ENCODE measurements around the gene KHSRP.
A peak's percentile ranks its signal among the peaks of the same experiment; 100 is the strongest.

Gene KHSRP

GRCh38 chr19:6465663-6466062 is 41.1 kb upstream of the KHSRP start:
- Histone ChIP-seq H3K4me3 (ENCODE audit: insufficient read length, low read depth) (no peak overlapping the region), H3K36me3 (ENCODE audit: insufficient read depth, insufficient read length, low read length) (no peaks in the 10 kb centered on the region), H3K4me1 (ENCODE audit: insufficient read depth, insufficient read length) (peaks cover 9% of the 10 kb centered on the region), H3K9ac (ENCODE audit: insufficient read length, low read depth) (no peak overlapping the region), H3K27me3 (ENCODE audit: insufficient read depth, insufficient read length) (peaks cover 42% of the 10 kb centered on the region), H3K9me3 (ENCODE audit: insufficient read depth, low read length) (no peaks in the 10 kb centered on the region)
- no peak for DNase-seq (ENCODE audit: low read depth, low spot score)
- TF ChIP-seq ZNF274 (IDR thresholded peaks at IDR 0.05; ENCODE audit: low read depth, low read length) (no peak), SUZ12 (IDR thresholded peaks at IDR 0.05; ENCODE audit: extremely low read depth, insufficient read depth, insufficient read length) (no peak)

DNA sequence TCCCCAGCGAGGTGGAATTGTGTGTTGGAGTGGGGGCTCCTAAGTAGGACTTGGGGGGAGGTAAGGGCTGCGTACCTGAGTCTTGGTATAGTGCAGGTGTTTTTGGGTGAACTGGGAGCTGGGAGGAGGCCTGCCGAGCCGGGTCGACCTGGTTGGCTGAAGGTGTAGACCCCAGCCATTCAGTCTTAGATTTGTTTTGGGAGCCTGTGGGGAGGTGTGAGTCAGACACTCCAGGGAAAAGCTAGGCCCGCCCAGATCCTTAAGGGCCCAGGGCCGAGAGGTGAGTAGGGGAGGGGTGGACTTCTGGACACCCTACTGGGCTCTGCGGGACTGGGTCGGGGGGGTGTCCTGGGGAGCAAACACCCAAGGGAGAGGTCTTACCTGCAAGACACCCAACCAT is 40.4 kb upstream of the KHSRP start:
- DNase-seq (ENCODE audit: low read depth, low spot score) = no peak
- H3K9ac ChIP-seq (ENCODE audit: insufficient read length, low read depth) = no peak overlapping the region
- H3K4me1 ChIP-seq (ENCODE audit: insufficient read depth, insufficient read length) = peaks cover 9% of the 10 kb centered on the region
- TF ChIP-seq SUZ12 (IDR thresholded peaks at IDR 0.05; ENCODE audit: extremely low read depth, insufficient read depth, insufficient read length) (no peak), YY1 (IDR thresholded peaks at IDR 0.05; ENCODE audit: insufficient read depth, insufficient read length) (no peak), ZNF274 (IDR thresholded peaks at IDR 0.05; ENCODE audit: low read depth, low read length) (no peak)
- H3K36me3 ChIP-seq (ENCODE audit: insufficient read depth, insufficient read length, low read length) = no peaks in the 10 kb centered on the region
- H3K4me3 ChIP-seq (ENCODE audit: insufficient read length, low read depth) = no peak overlapping the region
- H3K9me3 ChIP-seq (ENCODE audit: insufficient read depth, low read length) = no peaks in the 10 kb centered on the region
- peaks cover 42% of the 10 kb centered on the region for H3K27me3 ChIP-seq (ENCODE audit: insufficient read depth, insufficient read length)

- H3K4me3 ChIP-seq (ENCODE audit: insufficient read length, low read depth) = peak within 1 kb of the TSS; percentile 70
- no peak for DNase-seq (ENCODE audit: low read depth, low spot score)
- H3K36me3 ChIP-seq (ENCODE audit: insufficient read depth, insufficient read length, low read length) = no peaks in the 10 kb centered on the region
- H3K9me3 ChIP-seq (ENCODE audit: insufficient read depth, low read length) = no peaks in the 10 kb centered on the region
- peaks cover 42% of the 10 kb centered on the region for H3K27me3 ChIP-seq (ENCODE audit: insufficient read depth, insufficient read length)
- TF ChIP-seq SUZ12 (IDR thresholded peaks at IDR 0.05; ENCODE audit: extremely low read depth, insufficient read depth, insufficient read length) = no peak
- TF ChIP-seq ZNF274 (IDR thresholded peaks at IDR 0.05; ENCODE audit: low read depth, low read length) = no peak
- TF ChIP-seq YY1 (IDR thresholded peaks at IDR 0.05; ENCODE audit: insufficient read depth, insufficient read length) = no peak
- H3K9ac ChIP-seq (ENCODE audit: insufficient read length, low read depth) = peak within 1 kb of the TSS; percentile 66
- peaks cover 9% of the 10 kb centered on the region for H3K4me1 ChIP-seq (ENCODE audit: insufficient read depth, insufficient read length)
Measured at GRCh38 chr19:6464070-6464873, 39.7 kb upstream of the KHSRP start, which contains the start of gene CRB3. Gene CRB3, plus strand, starts transcription at chr19:6464271. Its CDS starts 431 bp downstream, at chr19:6464702.

- H3K9me3 ChIP-seq (ENCODE audit: insufficient read depth, low read length) = 0 out of 2 replicates have a peak, but pooled peaks cover 2% of the 10 kb centered on the region
- peak; percentile 97 for DNase-seq (ENCODE audit: low read depth, low spot score)
- H3K9ac ChIP-seq (ENCODE audit: insufficient read length, low read depth) = peak overlapping the region; percentile 66
- no peak for TF ChIP-seq ZNF274 (IDR thresholded peaks at IDR 0.05; ENCODE audit: low read depth, low read length)
- TF ChIP-seq YY1 (IDR thresholded peaks at IDR 0.05; ENCODE audit: insufficient read depth, insufficient read length) = no peak
- no peak for TF ChIP-seq SUZ12 (IDR thresholded peaks at IDR 0.05; ENCODE audit: extremely low read depth, insufficient read depth, insufficient read length)
- H3K4me3 ChIP-seq (ENCODE audit: insufficient read length, low read depth) = peak overlapping the region; percentile 54
- peaks cover 9% of the 10 kb centered on the region for H3K4me1 ChIP-seq (ENCODE audit: insufficient read depth, insufficient read length)
- peaks cover 16% of the 10 kb centered on the region for H3K36me3 ChIP-seq (ENCODE audit: insufficient read depth, insufficient read length, low read length)
- peaks cover 40% of the 10 kb centered on the region for H3K27me3 ChIP-seq (ENCODE audit: insufficient read depth, insufficient read length)
Measured at GRCh38 chr19:6460099-6460884, 35.7 kb upstream of the KHSRP start.

- Histone ChIP-seq H3K4me1 (ENCODE audit: insufficient read depth, insufficient read length) (peaks cover 8% of the 10 kb centered on the region), H3K27me3 (ENCODE audit: insufficient read depth, insufficient read length) (peaks cover 32% of the 10 kb centered on the region), H3K36me3 (ENCODE audit: insufficient read depth, insufficient read length, low read length) (peaks cover 24% of the 10 kb centered on the region), H3K9me3 (ENCODE audit: insufficient read depth, low read length) (peaks cover 10% of the 10 kb centered on the region), H3K9ac (ENCODE audit: insufficient read length, low read depth) (peak within 1 kb of the TSS; percentile 66), H3K4me3 (ENCODE audit: insufficient read length, low read depth) (peak within 1 kb of the TSS; percentile 54)
- DNase-seq (ENCODE audit: low read depth, low spot score) = peak; percentile 63
- TF ChIP-seq SUZ12 (IDR thresholded peaks at IDR 0.05; ENCODE audit: extremely low read depth, insufficient read depth, insufficient read length) = no peak
- TF ChIP-seq YY1 (IDR thresholded peaks at IDR 0.05; ENCODE audit: insufficient read depth, insufficient read length) = no peak
- TF ChIP-seq ZNF274 (IDR thresholded peaks at IDR 0.05; ENCODE audit: low read depth, low read length) = no peak
Measured at GRCh38 chr19:6459262-6460098, 34.9 kb upstream of the KHSRP start, which contains the start of gene SLC25A23. Gene SLC25A23, minus strand, starts transcription at chr19:6459792. Its CDS starts 164 bp downstream, at chr19:6459628.

GRCh38 chr19:6458695-6459261 is 34.2 kb upstream of the KHSRP start:
- TF ChIP-seq ZNF274 (IDR thresholded peaks at IDR 0.05; ENCODE audit: low read depth, low read length) (no peak), YY1 (IDR thresholded peaks at IDR 0.05; ENCODE audit: insufficient read depth, insufficient read length) (no peak), SUZ12 (IDR thresholded peaks at IDR 0.05; ENCODE audit: extremely low read depth, insufficient read depth, insufficient read length) (no peak)
- H3K36me3 ChIP-seq (ENCODE audit: insufficient read depth, insufficient read length, low read length) = peaks cover 31% of the 10 kb centered on the region
- H3K9ac ChIP-seq (ENCODE audit: insufficient read length, low read depth) = peak overlapping the region; percentile 66
- DNase-seq (ENCODE audit: low read depth, low spot score) = no peak
- H3K4me1 ChIP-seq (ENCODE audit: insufficient read depth, insufficient read length) = peaks cover 8% of the 10 kb centered on the region
- H3K27me3 ChIP-seq (ENCODE audit: insufficient read depth, insufficient read length) = peaks cover 25% of the 10 kb centered on the region
- peak overlapping the region; percentile 54 for H3K4me3 ChIP-seq (ENCODE audit: insufficient read length, low read depth)
- H3K9me3 ChIP-seq (ENCODE audit: insufficient read depth, low read length) = peaks cover 17% of the 10 kb centered on the region

All from NT2/D1 (cell line).